Measurements from ENCODE around the gene ZNFX1.
"Not testable (repeated sequence)": the region's sequence is repeated elsewhere in the genome, so short reads cannot be mapped to it uniquely, and the experiment has no call there.

The ZNFX1 gene

DNA sequence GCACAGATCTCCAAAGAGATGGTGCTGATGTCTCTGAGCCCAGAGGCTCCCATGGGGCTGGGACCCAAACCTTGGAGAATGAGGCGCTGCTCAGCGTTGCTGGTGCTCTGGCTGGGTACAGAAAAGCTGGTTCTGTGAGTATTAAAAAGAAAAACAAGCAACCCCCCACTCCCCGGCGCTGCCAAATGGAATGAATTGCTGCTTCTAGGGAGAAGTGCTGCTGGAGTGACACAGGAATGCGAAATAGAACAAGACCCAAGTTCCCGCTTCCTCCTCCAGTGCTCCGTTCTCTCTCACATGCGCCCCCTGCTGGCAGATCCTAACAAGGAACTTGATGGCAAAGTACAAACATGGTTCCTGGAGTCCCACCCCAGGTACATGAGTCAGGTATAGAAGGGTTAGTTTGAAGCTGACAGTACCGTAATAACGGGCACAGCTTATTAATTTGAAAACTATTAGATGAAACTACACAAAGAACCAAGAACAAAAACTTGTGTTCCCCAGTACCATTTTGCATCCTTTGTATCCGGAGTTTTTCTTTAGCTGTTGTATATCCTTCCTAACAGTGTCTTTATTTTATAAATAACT is 60.8 kb downstream of the ZNFX1 start:
- peak; percentile 85 to 99 for DNase-seq (ENCODE audit: low read depth in 2 of 2, low spot score in 1 of 2)

DNA sequence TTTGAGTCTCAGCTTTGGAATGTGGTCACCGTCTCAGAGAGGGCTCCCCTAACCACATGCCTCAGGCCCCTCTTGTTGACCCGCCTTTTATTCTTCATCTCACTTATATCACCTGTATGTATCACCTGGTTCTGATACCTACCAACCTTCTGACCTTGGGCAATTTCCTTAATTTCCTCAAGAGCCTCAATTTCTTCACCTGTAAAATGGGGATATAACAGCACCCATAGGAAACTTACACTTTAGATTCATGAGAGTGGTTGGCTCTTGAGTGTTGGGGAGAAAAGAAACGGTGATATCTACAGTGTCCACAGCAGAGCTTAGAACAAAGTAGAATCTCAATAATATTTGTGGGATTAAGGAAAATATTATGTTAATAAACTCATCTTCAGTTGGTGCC is 62.6 kb downstream of the ZNFX1 start:
- no peak for DNase-seq (ENCODE audit: low read depth in 2 of 2, low spot score in 1 of 2)

DNA sequence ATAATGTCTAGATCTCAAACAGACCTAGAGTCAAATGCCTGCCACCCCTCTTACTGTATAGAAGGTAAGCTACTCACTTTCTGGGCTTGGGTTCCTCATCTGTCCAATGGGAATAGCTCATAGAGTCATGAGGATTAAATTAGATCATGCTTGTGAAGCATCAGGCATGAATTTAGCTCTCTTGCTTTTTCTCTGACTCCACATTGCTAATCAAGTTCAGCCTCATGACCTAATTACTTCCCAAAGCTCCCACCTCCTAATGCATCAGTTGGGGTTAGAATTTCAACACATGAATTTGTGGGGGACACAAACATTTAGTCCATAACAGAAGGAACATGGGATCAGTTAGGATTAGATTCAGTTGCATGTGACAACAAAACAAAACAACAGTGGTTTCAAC is 63.3 kb downstream of the ZNFX1 start:
- DNase-seq (ENCODE audit: low read depth in 2 of 2, low spot score in 1 of 2) = no peak

DNA sequence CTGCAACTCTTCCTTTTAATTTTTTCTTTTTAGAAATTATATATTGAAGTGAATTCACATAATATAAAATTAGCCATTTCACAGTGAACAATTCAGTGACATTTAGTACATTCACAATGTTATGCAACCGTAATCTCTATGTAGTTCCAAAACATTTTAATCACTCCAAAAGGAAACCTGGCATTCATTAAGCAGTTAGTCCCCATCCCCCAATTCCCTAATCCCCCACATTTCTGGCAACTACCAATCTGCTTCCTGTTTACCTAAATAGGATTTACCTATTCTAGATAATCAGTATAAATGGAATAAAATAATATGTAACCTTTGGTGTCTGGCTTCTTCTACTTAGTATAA is 67.1 kb downstream of the ZNFX1 start:
- no peak for DNase-seq (ENCODE audit: low read depth in 2 of 2, low spot score in 1 of 2)

DNA sequence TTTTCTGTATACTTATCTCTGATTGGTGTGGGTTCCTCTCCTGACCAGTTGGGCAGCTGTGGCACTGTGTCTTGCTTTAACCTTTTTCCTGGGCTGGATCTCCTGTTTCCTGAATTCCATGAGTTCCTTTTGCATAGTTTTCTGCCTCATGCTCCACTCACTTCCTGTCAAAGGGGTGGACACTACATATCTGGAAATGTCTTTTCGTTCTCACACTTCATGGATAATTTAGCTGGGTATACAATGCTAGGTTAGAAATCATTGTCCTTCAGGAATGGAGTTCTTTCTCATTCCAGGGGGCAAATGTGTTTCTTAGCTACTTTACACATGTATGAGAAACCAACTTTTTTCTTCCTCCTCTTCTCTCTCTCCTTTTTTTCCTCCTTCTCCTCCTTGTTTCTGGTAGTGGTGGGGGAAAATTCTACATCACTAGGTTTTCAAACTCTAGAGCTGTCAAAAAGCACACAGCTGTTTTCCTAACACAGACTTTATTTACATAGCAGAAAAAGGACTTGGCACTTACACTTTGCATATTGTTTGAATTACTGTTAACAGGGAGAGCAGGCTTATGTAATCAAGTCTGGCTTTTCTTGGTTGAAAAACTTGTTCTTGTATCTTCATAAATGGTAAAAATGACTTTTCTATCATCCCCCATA is 67.6 kb downstream of the ZNFX1 start:
- DNase-seq (ENCODE audit: low read depth in 2 of 2, low spot score in 1 of 2) = no peak

DNA sequence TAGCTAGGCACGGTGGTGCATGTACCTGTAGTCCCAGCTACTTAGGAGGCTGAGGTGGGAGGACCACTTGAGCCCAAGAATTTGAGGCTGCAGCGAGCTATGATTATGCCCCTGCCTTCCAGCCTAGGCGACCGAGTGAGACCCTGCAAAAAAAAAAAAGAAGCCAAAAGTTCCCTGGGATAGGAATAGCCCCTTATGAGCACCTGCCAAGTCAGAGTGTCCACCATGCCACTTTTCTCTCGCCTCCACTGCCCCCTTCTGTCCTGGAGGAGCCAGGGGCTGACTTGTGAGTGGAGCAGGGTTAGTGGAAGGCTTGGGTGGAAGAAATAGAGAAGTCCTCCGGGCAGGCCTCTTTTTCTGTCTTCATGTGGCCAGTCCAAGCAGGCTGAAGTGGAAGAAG is 70.8 kb downstream of the ZNFX1 start:
- DNase-seq (ENCODE audit: low read depth in 2 of 2, low spot score in 1 of 2) = no peak

DNA sequence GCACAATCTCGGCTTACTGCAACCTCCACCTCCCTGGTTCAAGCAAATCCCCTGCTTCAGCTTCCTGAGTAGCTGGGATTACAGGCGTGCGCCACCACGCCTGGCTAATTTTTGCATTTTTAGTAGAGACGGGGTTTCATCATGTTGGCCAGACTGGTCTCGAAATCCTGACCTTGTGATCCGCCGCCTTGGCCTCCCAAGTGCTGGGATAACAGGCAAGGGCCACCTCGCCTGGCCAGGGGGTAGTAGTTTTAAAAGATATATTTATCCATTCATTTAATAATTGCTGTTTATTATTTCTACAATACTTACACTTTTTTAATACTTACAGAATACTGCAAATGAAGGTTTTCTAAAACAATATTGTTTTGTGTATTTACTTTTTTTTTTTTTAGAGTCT is 74.1 kb downstream of the ZNFX1 start:
- no peak for DNase-seq (ENCODE audit: low read depth in 2 of 2, low spot score in 1 of 2)

DNA sequence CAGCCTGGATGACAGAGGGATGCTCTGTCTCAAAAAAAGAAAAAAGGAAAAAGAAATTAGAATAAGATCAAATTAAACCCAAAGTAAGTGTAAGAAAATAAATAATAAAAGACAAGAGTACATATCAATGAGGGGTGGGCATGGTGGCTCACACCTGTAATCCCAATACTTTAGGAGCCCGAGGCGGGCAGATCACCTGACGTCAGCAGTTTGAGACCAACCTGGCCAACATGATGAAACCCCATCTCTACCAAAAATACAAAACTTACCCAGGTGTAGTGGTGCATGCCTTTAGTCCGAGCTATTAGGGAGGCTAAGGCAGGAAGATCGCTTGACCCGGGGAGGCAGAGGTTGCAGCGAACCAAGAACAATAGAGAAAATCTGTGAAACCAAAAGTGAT is 74.8 kb downstream of the ZNFX1 start:
- no peak for DNase-seq (ENCODE audit: low read depth in 2 of 2, low spot score in 1 of 2)

DNA sequence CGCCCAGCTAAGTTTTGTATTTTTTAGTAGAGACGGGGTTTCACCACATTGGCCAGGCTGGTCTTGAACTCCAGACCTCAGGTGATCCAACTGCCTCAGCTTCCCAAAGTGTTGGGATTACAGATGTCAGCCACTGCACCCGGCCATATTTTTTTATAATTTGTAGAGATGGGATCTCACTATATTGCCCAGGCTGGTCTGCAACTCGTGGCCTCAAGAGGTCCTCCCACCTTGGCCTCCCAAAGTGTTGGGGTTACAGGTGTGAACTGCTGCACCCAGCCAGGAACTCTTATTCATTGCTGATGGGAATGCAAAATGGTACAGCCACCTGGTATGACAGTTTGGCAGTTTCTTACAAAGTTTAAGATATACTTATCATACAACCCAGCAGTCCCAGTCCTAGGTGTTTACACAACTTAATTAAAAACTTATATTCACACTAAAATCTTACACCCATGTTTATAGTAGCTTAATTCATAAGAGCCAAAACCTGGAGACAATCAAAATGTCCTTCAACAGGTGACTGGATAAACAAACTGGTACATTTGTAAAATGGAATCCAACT is 78.0 kb downstream of the ZNFX1 start:
- DNase-seq (ENCODE audit: low read depth in 2 of 2, low spot score in 1 of 2) = no peak

DNA sequence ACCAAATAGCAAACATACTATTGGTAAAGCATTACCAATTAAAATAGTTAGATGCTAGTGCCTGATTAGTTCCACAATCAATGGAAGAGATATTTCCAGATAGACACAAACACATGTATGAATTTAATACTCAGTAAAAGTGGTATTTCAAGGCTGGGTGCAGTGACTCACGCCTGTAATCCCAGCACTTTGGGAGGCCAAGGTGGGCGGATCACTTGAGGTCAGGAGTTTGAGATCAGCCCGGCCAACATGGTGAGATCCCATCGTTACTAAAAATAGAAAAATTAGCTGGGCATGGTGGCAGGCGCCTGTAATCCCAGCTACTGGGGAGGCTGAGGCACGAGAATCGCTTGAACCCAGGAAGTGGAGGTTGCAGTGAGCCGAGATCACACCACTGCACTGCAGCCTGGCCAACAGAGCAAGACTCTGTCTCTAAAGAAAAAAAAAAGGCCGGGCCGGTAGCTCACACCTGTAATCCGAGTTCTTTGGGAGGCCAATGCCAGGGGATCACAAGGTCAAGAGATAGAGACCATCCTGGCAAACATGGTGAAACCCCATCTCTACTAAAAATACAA is 84.8 kb downstream of the ZNFX1 start:
- not testable (repeated sequence) for DNase-seq (ENCODE audit: low read depth in 2 of 2, low spot score in 1 of 2)
